Trophoblast cell (in vitro differentiated cells and primary cell): Measurements from ENCODE around the gene UQCR11.
A peak's percentile ranks its signal among the peaks of the same experiment; 100 is the strongest.

ENCODE experiments used
- DNase-seq, 2 donors: peaks; one replicate each; pipeline ENCODE4 v3.0.0-alpha.2; 2016
- H2AFZ ChIP-seq: 2 replicates; pipeline ENCODE4 v1.6.1; 2013; ENCODE audit warnings: low read length, moderate library complexity, mild to moderate bottlenecking; ENCODE audit not compliant: insufficient read depth, poor library complexity
- H2AK5ac ChIP-seq: 2 replicates; pipeline ENCODE4 v1.6.1; 2013; ENCODE audit warnings: mild to moderate bottlenecking, low read length
- H2BK120ac ChIP-seq: 2 replicates; pipeline ENCODE4 v1.6.1; 2013; ENCODE audit warnings: low read length, mild to moderate bottlenecking, moderate library complexity; ENCODE audit not compliant: insufficient read depth, poor library complexity
- H2BK12ac ChIP-seq: 2 replicates; pipeline ENCODE4 v1.6.1; 2013; ENCODE audit warnings: mild to moderate bottlenecking, low read length, moderate library complexity
- H2BK5ac ChIP-seq: 2 replicates; pipeline ENCODE4 v1.6.1; 2013; ENCODE audit warnings: low read length, low read depth, moderate library complexity, mild to moderate bottlenecking; ENCODE audit not compliant: poor library complexity
- H3K14ac ChIP-seq: 2 replicates; pipeline ENCODE4 v1.6.1; 2013; ENCODE audit warnings: mild to moderate bottlenecking, low read length
- H3K18ac ChIP-seq: 2 replicates; pipeline ENCODE4 v1.6.1; 2013; ENCODE audit warnings: mild to moderate bottlenecking, low read length
- H3K23ac ChIP-seq: 2 replicates; pipeline ENCODE4 v1.6.1; 2013; ENCODE audit warnings: low read length
- H3K27ac ChIP-seq: 2 replicates; pipeline ENCODE4 v1.5.1; 2013; ENCODE audit warnings: low read depth, mild to moderate bottlenecking, inconsistent platforms, low read length, moderate library complexity
- H3K27me3 ChIP-seq: 2 replicates; pipeline ENCODE4 v1.6.1; 2013; ENCODE audit warnings: inconsistent platforms, mild to moderate bottlenecking, low read length, moderate library complexity; ENCODE audit not compliant: insufficient read depth
- H3K36me3 ChIP-seq, 2 experiments: 1 replicate in 1 of 2; 2 replicates in 1 of 2; pipeline ENCODE4 v1.6.1; 2013; ENCODE audit warnings: low read length in 2 of 2, mild to moderate bottlenecking in 2 of 2, moderate library complexity in 1 of 2; ENCODE audit not compliant: insufficient read depth in 2 of 2, control insufficient read depth in 1 of 2
- H3K4ac ChIP-seq: 2 replicates; pipeline ENCODE4 v1.6.1; 2013; ENCODE audit warnings: low read depth, mild to moderate bottlenecking, low read length, moderate library complexity
- H3K4me1 ChIP-seq, 2 experiments: 1 replicate in 1 of 2; 2 replicates in 1 of 2; pipeline ENCODE4 v1.6.1; 2013; ENCODE audit warnings: low read length in 2 of 2, mild to moderate bottlenecking in 2 of 2, moderate library complexity in 1 of 2; ENCODE audit not compliant: insufficient read depth in 2 of 2, control insufficient read depth in 1 of 2
- H3K4me2 ChIP-seq: 2 replicates; pipeline ENCODE4 v1.6.1; 2013; ENCODE audit warnings: inconsistent platforms, mild to moderate bottlenecking, low read length, moderate library complexity
- H3K4me3 ChIP-seq: 2 replicates; pipeline ENCODE4 v1.5.1; 2013; ENCODE audit warnings: mild to moderate bottlenecking, low read depth, low read length, inconsistent platforms
- H3K79me1 ChIP-seq: one replicate; pipeline ENCODE4 v1.6.1; 2013; ENCODE audit warnings: low read length
- H3K79me2 ChIP-seq: 2 replicates; pipeline ENCODE4 v1.6.1; 2013; ENCODE audit warnings: low read length, mild to moderate bottlenecking; ENCODE audit not compliant: control insufficient read depth, insufficient read depth, poor library complexity
- H3K9ac ChIP-seq: 2 replicates; pipeline ENCODE4 v1.6.1; 2013; ENCODE audit warnings: mild to moderate bottlenecking, low read length
- H3K9me3 ChIP-seq: 2 replicates; pipeline ENCODE4 v1.6.1; 2013; ENCODE audit warnings: low read depth, mild to moderate bottlenecking, control low read depth, inconsistent platforms, low read length; ENCODE audit not compliant: insufficient read depth
- H4K12ac ChIP-seq: 2 replicates; pipeline ENCODE4 v1.6.1; 2013; ENCODE audit warnings: low read depth, mild to moderate bottlenecking, low read length, moderate library complexity
- H4K8ac ChIP-seq: 2 replicates; pipeline ENCODE4 v1.6.1; 2013; ENCODE audit warnings: low read depth, mild to moderate bottlenecking, low read length, moderate library complexity
- H4K91ac ChIP-seq: one replicate; pipeline ENCODE4 v1.6.1; 2013; ENCODE audit warnings: low read depth, mild to moderate bottlenecking, low read length, moderate library complexity
- WGBS: extraction: QIAGEN DNeasy Blood & Tissue Kit; methylation state at CpG from one replicate; pipeline ENCODE4 v1.1.7; 2013; ENCODE audit warnings: missing lambda C conversion rate; ENCODE audit not compliant: insufficient read length, insufficient coverage; ENCODE audit errors: extremely low coverage; 5-methylcytosine and 5-hydroxymethylcytosine counted together

Gene UQCR11

DNA sequence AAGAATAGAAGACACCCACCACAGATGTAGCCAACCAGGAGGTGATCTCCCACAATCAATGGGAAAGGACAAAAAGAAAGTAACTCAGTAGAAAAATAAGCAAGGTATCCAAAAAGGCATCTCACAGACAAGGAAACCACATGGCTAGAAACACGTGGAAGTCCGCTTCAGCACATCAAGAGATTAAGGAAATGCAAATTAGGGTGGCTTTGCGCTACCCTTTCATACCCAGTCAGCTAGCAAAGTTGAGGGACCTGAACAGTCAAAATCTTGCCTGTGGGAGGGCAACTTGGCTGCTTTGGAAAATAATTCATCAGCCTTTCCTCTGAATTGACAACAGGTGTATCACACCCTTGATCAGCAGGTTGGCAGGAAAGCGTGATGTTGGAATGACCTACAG, 11.6 kb upstream of the UQCR11 start:
- H3K4me3 ChIP-seq: no peak overlapping the region
- no peak overlapping the region for H2BK5ac ChIP-seq
- no peak overlapping the region for H3K27ac ChIP-seq
- no peak overlapping the region for H4K8ac ChIP-seq
- H3K79me2 ChIP-seq: no peaks in the 10 kb centered on the region
- H3K18ac ChIP-seq: no peak overlapping the region
- peaks cover 4% of the 10 kb centered on the region for H3K9me3 ChIP-seq
- H3K27me3 ChIP-seq: no peaks in the 10 kb centered on the region
- no CpG with 5 or more reads among the region's 4 CpGs for WGBS
- H2BK12ac ChIP-seq: no peak overlapping the region
- no peaks in the 10 kb centered on the region for H3K4me1 ChIP-seq
- H4K12ac ChIP-seq: no peak overlapping the region
- H3K14ac ChIP-seq: no peak overlapping the region
- peaks cover 90 to 92% of the 10 kb centered on the region in 2 experiments for H3K36me3 ChIP-seq
- DNase-seq: no peak
- H4K91ac ChIP-seq: no peak overlapping the region
- H3K9ac ChIP-seq: no peak overlapping the region
- H3K23ac ChIP-seq: no peak overlapping the region
- H3K79me1 ChIP-seq: no peaks in the 10 kb centered on the region
- no peak overlapping the region for H3K4ac ChIP-seq
- H2AK5ac ChIP-seq: no peak overlapping the region
- H2AFZ ChIP-seq: no peak overlapping the region
- H3K4me2 ChIP-seq: no peak overlapping the region
- no peak overlapping the region for H2BK120ac ChIP-seq

DNA sequence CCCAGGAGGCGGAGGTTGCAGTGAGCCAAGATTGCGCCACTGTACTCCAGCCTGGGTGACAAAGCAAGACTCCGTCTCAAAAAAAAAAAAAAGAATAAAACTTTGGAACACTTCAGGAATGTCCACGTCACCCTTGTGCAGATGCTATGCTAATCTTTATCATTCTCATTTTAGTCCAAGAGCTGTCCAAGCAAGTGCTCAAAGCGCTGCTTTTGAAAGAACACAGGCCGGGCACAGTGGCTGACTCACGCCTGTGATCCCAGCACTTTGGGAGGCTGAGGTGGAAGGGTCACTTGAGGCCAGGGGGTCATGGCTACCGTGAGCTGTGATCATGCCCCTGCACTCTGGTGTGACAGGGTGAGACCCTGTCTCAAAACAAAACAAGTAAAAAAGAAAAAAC, 11.1 kb upstream of the UQCR11 start:
- Histone ChIP-seq H3K36me3 (peaks cover 90 to 92% of the 10 kb centered on the region in 2 experiments), H4K8ac (no peak overlapping the region), H3K9me3 (peaks cover 4% of the 10 kb centered on the region), H3K23ac (no peak overlapping the region), H3K4me3 (no peak overlapping the region), H4K91ac (no peak overlapping the region), H2AFZ (no peak overlapping the region), H2BK12ac (no peak overlapping the region), H2BK5ac (no peak overlapping the region), H3K79me1 (no peaks in the 10 kb centered on the region), H3K4ac (no peak overlapping the region), H3K4me1 (no peaks in the 10 kb centered on the region), H4K12ac (no peak overlapping the region), H3K79me2 (no peaks in the 10 kb centered on the region), H3K18ac (no peak overlapping the region), H3K27me3 (no peaks in the 10 kb centered on the region), H2AK5ac (no peak overlapping the region), H3K9ac (no peak overlapping the region), H3K14ac (no peak overlapping the region), H2BK120ac (no peak overlapping the region), H3K4me2 (no peak overlapping the region), H3K27ac (no peak overlapping the region)
- no CpG with 5 or more reads among the region's 8 CpGs for WGBS
- DNase-seq: peak; percentile 89 to 94

DNA sequence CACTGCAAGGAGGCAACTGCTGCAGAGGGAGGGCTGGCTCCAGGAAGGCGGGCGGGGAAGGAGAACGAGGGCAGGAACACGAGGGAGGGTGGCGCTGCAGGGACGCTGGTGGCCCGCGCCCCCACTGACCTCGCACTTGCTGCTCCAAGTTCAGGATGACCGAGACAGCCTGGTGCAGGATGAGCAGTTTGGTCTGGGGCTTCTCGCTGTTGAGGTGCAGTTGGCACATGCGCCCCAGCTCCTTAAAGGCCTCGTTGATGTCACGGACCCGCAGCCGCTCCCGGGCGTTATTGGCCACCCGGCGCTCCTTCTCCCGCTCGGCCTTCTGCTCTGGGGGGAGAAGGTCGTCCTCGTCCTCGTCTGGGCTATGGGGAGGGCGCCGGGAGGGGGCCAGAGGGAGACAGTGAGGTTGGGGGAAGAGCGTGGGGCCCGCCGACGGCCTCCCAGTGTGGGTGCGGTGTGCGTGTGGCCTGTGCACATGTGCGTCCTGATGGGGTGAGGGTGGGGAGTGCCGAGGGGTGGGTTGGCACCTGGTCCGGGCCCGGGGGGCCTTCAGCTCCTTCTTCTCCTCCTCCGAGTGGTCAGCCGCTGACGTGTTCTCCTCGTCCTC, 10.0 kb upstream of the UQCR11 start:
- no CpG with 5 or more reads among the region's 41 CpGs for WGBS

GRCh38 chr19:1613808-1614570, 8.7 kb upstream of the UQCR11 start:
- Histone ChIP-seq H2BK12ac (no peak overlapping the region), H3K9me3 (peaks cover 4% of the 10 kb centered on the region), H3K36me3 (peaks cover 81 to 85% of the 10 kb centered on the region in 2 experiments), H3K4me3 (no peak overlapping the region), H2AK5ac (no peak overlapping the region), H3K27me3 (no peaks in the 10 kb centered on the region), H3K4ac (no peak overlapping the region), H2BK5ac (no peak overlapping the region), H3K4me2 (no peak overlapping the region), H3K79me2 (no peaks in the 10 kb centered on the region), H3K14ac (no peak overlapping the region), H3K23ac (no peak overlapping the region), H3K79me1 (no peaks in the 10 kb centered on the region), H4K8ac (no peak overlapping the region), H3K27ac (no peak overlapping the region), H3K4me1 (no peaks in the 10 kb centered on the region), H4K12ac (no peak overlapping the region), H2AFZ (no peak overlapping the region), H3K18ac (no peak overlapping the region), H3K9ac (no peak overlapping the region), H2BK120ac (no peak overlapping the region), H4K91ac (no peak overlapping the region)
- no CpG with 5 or more reads among the region's 32 CpGs for WGBS
- DNase-seq: no peak

More for the DNA sequence above, 10.0 kb upstream of the UQCR11 start:
- H2AK5ac ChIP-seq: no peak overlapping the region
- no peak overlapping the region for H3K27ac ChIP-seq
- no peak for DNase-seq
- H3K4ac ChIP-seq: no peak overlapping the region
- no peaks in the 10 kb centered on the region for H3K79me1 ChIP-seq
- peaks cover 4% of the 10 kb centered on the region for H3K9me3 ChIP-seq
- H3K36me3 ChIP-seq: peaks cover 86 to 89% of the 10 kb centered on the region in 2 experiments
- no peak overlapping the region for H4K91ac ChIP-seq
- no peak overlapping the region for H4K8ac ChIP-seq
- no peak overlapping the region for H2BK5ac ChIP-seq
- H3K23ac ChIP-seq: no peak overlapping the region
- H2BK12ac ChIP-seq: no peak overlapping the region
- no peak overlapping the region for H3K4me2 ChIP-seq
- H2AFZ ChIP-seq: no peak overlapping the region
- no peaks in the 10 kb centered on the region for H3K4me1 ChIP-seq
- H3K18ac ChIP-seq: no peak overlapping the region
- H2BK120ac ChIP-seq: no peak overlapping the region
- no peaks in the 10 kb centered on the region for H3K79me2 ChIP-seq
- no peak overlapping the region for H3K9ac ChIP-seq
- no peak overlapping the region for H3K4me3 ChIP-seq
- no peak overlapping the region for H4K12ac ChIP-seq
- no peak overlapping the region for H3K14ac ChIP-seq
- H3K27me3 ChIP-seq: no peaks in the 10 kb centered on the region
